Ovary (tissue), 9 donors: ENCODE measurements around the gene FRMD1. TPM values are rescaled to one million over a fixed set of nuclear protein-coding genes. Genes with fewer than 3 reads are reported as not detected.

Experiments used
- DNase-seq, 5 donors: peaks; one replicate each; pipeline ENCODE4 v3.0.0-alpha.2; 2019 to 2020
- H3K27ac ChIP-seq, 2 donors: fragments of 200-600 bp; one replicate each; pipeline versions ENCODE4 v1.5.1 to v1.8.0; 2019 to 2022
- H3K27me3 ChIP-seq: fragments of 200-600 bp; one replicate; pipeline ENCODE4 v1.8.0; 2022
- H3K36me3 ChIP-seq: fragments of 200-600 bp; sonication (generic); one replicate; pipeline ENCODE4 v1.5.1; 2019
- H3K4me1 ChIP-seq: one replicate; pipeline ENCODE4 v1.8.1; 2013; ENCODE audit warnings: mild to moderate bottlenecking, moderate library complexity; ENCODE audit not compliant: insufficient read depth
- H3K4me3 ChIP-seq: fragments of 200-600 bp; sonication (generic); one replicate; pipeline ENCODE4 v1.5.1; 2017
- H3K9me3 ChIP-seq, 2 donors: fragments of 200-600 bp in 1 of 2; sonication (generic) in 1 of 2; one replicate each; pipeline versions ENCODE4 v1.5.1 to v1.8.1; 2013 to 2019; ENCODE audit warnings: mild to moderate bottlenecking in 1 of 2, moderate library complexity in 1 of 2
- CTCF ChIP-seq, 3 donors: fragments of 450-650 bp in 2 of 3; fragments of 200-600 bp in 1 of 3; IDR thresholded peaks; one replicate each; pipeline versions ENCODE4 v1.5.1 to v1.8.0; 2016 to 2022; ENCODE audit warnings: antibody characterized with exemption in 3 of 3, mild to moderate bottlenecking in 1 of 3
- EP300 ChIP-seq: sonication (generic); formaldehyde crosslinking; IDR thresholded peaks from one replicate; pipeline ENCODE4 v1.6.1; 2017; ENCODE audit warnings: antibody characterized with exemption
- POLR2A ChIP-seq: fragments of 450-650 bp; IDR thresholded peaks from one replicate; pipeline ENCODE4 v1.6.1; 2017; ENCODE audit warnings: antibody characterized with exemption, mild to moderate bottlenecking, moderate library complexity
- WGBS, 3 donors: extraction: QIAGEN DNeasy Blood & Tissue Kit in 1 of 3; methylation state at CpG; one replicate each; pipeline versions ENCODE4 v1.1.5 to v1.1.7; 2013 to 2017; 5-methylcytosine and 5-hydroxymethylcytosine counted together
- intact Hi-C, 4 donors: fragments of 100-400 bp; cut with DNase I; formaldehyde crosslinking; loops; one replicate each; pipeline versions ENCODE4 v1.11.0 to v1.15.1; 2022 to 2023
- polyA plus RNA-seq, 2 donors: library from polyadenylated mRNA; stranded (reverse); fragments of 200-250 nt in 1 of 2; fragments of 350-450 nt in 1 of 2; fragmentation: Illumina TruSeq in 1 of 2; extraction: RNeasy Lipid Tissue Mini Kit (QIAGEN cat#74804) in 1 of 2; gene quantifications; one replicate each; pipeline ENCODE4 v1.2.3, GENCODE V29; 2013 to 2014
- total RNA-seq, 7 donors: library from RNA; depleted of rRNA in 2 of 7; stranded (reverse); fragments of >200 nt in 2 of 7; fragmentation: NEBNext Ultra II Directional in 3 of 7; extraction: Animal tissue kit (Norgen Biotek cat#: 25700) in 3 of 7; gene quantifications; one replicate each; pipeline versions ENCODE4 v1.1.0 to v1.2.4, GENCODE V29; 2016 to 2023
- donor health status: DM: no; HTN: no; CAD: no; lungs with moderate emphysema.
- donor health status: DM: no; HTN: no; CAD: no.
- donor health status: Bipolar disorder and iron deficiency.
- donor health status: DM: yes; HTN: yes; CAD: no.
- donor health status: DM: no; HTN: no; CAD: no.
- donor health status: DM: yes; HTN: yes; CAD: no.

FRMD1 gene
- total and polyA plus RNA-seq, 9 donors = 0.10 to 0.48 (median 0.31) TPM; not detected in 2

DNA sequence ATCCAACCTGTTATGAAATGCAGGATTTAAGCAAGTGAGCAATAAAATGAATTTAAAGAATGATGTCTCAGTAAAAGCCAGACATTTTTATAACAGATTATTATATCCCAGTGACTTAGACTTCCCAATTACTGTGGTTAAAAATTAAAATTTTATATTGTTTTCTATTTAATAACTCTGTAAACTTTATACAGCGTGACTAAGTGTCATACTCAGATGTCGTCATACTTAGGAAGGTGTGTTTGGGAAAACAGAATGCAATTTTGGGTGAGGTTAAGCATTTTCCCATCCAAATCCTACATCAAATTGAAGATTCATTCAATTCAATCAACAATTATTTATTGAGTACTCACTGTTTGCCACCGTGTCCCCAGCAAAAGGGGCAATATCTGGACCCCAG, 31.4 kb upstream of the FRMD1 start:
- intact Hi-C loops = no loop called here
- 93 to 94% (median 93%) methylated on average over 3 of the region's 3 CpGs for WGBS, 3 donors
- TF ChIP-seq POLR2A = no peak
- TF ChIP-seq EP300 = no peak
- TF ChIP-seq CTCF (IDR thresholded peaks at IDR 0.05) = no peak
- Histone ChIP-seq H3K27ac (no peak overlapping the region), H3K4me1 (no peaks in the 10 kb centered on the region), H3K9me3 (no peaks in the 10 kb centered on the region), H3K4me3 (no peak overlapping the region), H3K27me3 (no peaks in the 10 kb centered on the region), H3K36me3 (no peaks in the 10 kb centered on the region)
- no peak for DNase-seq

GRCh38 chr6:168109171-168109570, 30.2 kb upstream of the FRMD1 start:
- WGBS, 3 donors = 95 to 97% (median 95%) methylated on average over 12 of the region's 12 CpGs

GRCh38 chr6:168107191-168107983, 28.4 kb upstream of the FRMD1 start:
- intact Hi-C loops = no loop called here
- TF ChIP-seq POLR2A (no peak), EP300 (no peak), CTCF (IDR thresholded peaks at IDR 0.05) (no peak)
- no peaks in the 10 kb centered on the region for H3K27me3 ChIP-seq
- H3K4me1 ChIP-seq = no peaks in the 10 kb centered on the region
- H3K27ac ChIP-seq = no peak overlapping the region
- no peaks in the 10 kb centered on the region for H3K9me3 ChIP-seq
- peak in 1 of 5 donors; percentile 19 for DNase-seq
- 38 to 50% (median 41%) methylated on average over 8 of the region's 8 CpGs for WGBS, 3 donors
- no peak overlapping the region for H3K4me3 ChIP-seq
- H3K36me3 ChIP-seq = no peaks in the 10 kb centered on the region

More at GRCh38 chr6:168109171-168109570, 30.2 kb upstream of the FRMD1 start:
- intact Hi-C loops = no loop called here
- no peak overlapping the region for H3K27ac ChIP-seq
- no peaks in the 10 kb centered on the region for H3K36me3 ChIP-seq
- H3K4me3 ChIP-seq = no peak overlapping the region
- TF ChIP-seq POLR2A (no peak), CTCF (IDR thresholded peaks at IDR 0.05) (no peak), EP300 (no peak)
- peak in 1 of 5 donors; percentile 11 for DNase-seq
- no peaks in the 10 kb centered on the region for H3K4me1 ChIP-seq
- no peaks in the 10 kb centered on the region for H3K27me3 ChIP-seq
- no peaks in the 10 kb centered on the region for H3K9me3 ChIP-seq

GRCh38 chr6:168106633-168107005, 27.6 kb upstream of the FRMD1 start:
- H3K4me1 ChIP-seq = no peaks in the 10 kb centered on the region
- H3K4me3 ChIP-seq = no peak overlapping the region
- H3K27me3 ChIP-seq = no peaks in the 10 kb centered on the region
- intact Hi-C loops = no loop called here
- H3K9me3 ChIP-seq = no peaks in the 10 kb centered on the region
- H3K27ac ChIP-seq = no peak overlapping the region
- WGBS, 3 donors = 75 to 79% (median 75%) methylated on average over 3 of the region's 3 CpGs
- TF ChIP-seq CTCF (IDR thresholded peaks at IDR 0.05) = no peak
- no peak for TF ChIP-seq EP300
- no peaks in the 10 kb centered on the region for H3K36me3 ChIP-seq
- DNase-seq = no peak
